Measurements from ENCODE around the gene STXBP5L.
A peak's percentile ranks its signal among the peaks of the same experiment; 100 is the strongest.
"Not testable (repeated sequence)": the region's sequence is repeated elsewhere in the genome, so short reads cannot be mapped to it uniquely, and the experiment has no call there.

The STXBP5L gene

DNA sequence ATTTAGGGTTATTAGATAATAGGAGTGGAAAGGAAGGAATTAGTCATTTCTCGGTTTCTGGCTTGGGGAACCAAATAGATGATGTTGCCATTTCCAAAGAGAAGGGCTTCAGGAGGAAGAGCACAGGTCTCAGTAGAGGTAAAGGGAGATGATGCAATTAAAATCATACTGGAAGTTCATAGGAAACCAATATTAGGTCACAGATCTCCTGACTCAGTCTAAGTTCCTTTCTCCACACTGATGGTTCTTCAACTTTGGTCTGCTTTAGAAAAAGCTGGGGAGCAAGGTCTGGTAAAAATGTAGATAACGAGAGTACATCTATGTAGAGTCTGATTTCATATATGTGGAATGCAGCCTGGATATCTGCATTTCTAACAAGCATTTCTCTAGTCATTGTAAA is 506.9 kb downstream of the STXBP5L start:
- Mint-ChIP-seq H3K4me1 (no peaks in the 10 kb centered on the region), H3K4me3 (no peak overlapping the region), H3K27me3 (no peaks in the 10 kb centered on the region), H3K27ac (ENCODE audit: low read depth) (no peak overlapping the region), H3K36me3 (ENCODE audit: insufficient read depth) (no peaks in the 10 kb centered on the region), H3K9me3 (no peaks in the 10 kb centered on the region)
- DNase-seq (ENCODE audit: low spot score in 2 of 2), result no peak
- ATAC-seq (replicated peaks; ENCODE audit: extremely low read depth, poor library complexity, severe bottlenecking), result no peak

DNA sequence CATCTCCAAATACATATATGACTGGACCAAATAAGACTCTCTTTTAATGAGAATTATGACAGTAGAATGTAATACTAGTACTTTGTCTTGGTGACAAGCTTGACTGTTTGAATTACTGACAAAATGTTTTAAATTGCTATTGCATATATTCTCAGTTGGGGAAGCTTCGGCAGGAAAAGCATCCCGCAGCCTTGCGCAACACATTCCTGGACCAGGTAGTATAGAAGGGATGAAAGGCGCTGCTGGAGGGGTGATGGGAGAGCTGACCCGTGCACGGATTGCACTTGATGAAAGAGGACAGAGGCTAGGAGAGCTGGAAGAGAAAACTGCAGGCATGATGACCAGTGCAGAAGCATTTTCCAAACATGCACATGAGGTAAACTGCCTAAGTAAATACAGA is 510.2 kb downstream of the STXBP5L start:
- no peak for ATAC-seq (replicated peaks; ENCODE audit: extremely low read depth, poor library complexity, severe bottlenecking)
- H3K9me3 Mint-ChIP-seq, result no peaks in the 10 kb centered on the region
- no peaks in the 10 kb centered on the region for H3K36me3 Mint-ChIP-seq (ENCODE audit: insufficient read depth)

DNA sequence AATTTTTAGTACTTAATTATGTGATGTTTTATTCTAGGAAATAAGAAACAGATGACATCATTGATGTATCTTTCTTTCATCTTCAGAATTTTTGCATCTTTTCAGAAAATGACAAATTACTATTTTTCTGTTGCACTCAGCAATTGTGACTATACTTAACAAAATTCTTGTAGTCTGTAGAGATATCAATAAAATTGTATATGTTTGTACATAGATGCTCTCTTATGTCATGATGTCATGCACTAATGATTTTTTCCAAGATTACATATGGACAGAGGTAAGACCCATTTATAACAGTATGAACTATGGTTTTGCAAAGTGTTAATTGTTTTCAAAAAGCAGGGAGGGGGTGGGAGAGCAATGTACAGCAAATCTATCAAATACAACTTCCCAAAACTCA is 516.5 kb downstream of the STXBP5L start:
- no peaks in the 10 kb centered on the region for H3K9me3 Mint-ChIP-seq
- H3K4me1 Mint-ChIP-seq, result no peaks in the 10 kb centered on the region
- H3K4me3 Mint-ChIP-seq, result no peak overlapping the region

More for the DNA sequence above, 510.2 kb downstream of the STXBP5L start:
- Mint-ChIP-seq H3K4me3 (no peak overlapping the region), H3K27me3 (no peaks in the 10 kb centered on the region), H3K27ac (ENCODE audit: low read depth) (no peak overlapping the region), H3K4me1 (no peaks in the 10 kb centered on the region)
- DNase-seq (ENCODE audit: low spot score in 2 of 2), result no peak

DNA sequence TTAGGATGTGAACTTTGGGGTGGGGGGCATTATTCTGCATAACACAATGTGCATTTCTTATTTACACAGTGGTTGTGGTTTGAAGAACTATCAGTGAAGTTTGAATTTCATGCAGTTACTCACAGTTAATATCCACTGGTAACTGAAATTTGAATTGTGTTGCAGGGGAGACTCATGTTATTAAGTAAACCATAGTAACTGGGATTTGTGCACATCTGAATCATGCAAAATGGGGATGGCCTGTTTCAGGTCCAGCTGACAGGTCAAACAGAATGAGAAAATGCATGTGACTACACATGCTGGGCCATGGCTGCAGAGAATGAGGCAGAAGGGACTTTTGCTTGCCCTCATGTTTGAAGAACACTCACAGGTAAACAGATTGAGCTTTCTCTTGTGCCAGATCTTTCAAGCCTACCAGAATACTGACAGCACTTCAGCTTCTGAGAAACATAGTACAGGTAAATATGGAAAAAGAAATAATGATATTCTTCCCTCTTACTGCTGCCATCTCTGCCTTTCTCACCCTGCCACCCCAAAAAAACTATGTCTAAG is 522.7 kb downstream of the STXBP5L start:
- H3K36me3 Mint-ChIP-seq (ENCODE audit: insufficient read depth), result peaks cover 5% of the 10 kb centered on the region

More for the DNA sequence above, 516.5 kb downstream of the STXBP5L start:
- Mint-ChIP-seq H3K36me3 (ENCODE audit: insufficient read depth) (no peaks in the 10 kb centered on the region), H3K27me3 (no peaks in the 10 kb centered on the region), H3K27ac (ENCODE audit: low read depth) (no peak overlapping the region)
- ATAC-seq (replicated peaks; ENCODE audit: extremely low read depth, poor library complexity, severe bottlenecking), result no peak
- no peak for DNase-seq (ENCODE audit: low spot score in 2 of 2)

DNA sequence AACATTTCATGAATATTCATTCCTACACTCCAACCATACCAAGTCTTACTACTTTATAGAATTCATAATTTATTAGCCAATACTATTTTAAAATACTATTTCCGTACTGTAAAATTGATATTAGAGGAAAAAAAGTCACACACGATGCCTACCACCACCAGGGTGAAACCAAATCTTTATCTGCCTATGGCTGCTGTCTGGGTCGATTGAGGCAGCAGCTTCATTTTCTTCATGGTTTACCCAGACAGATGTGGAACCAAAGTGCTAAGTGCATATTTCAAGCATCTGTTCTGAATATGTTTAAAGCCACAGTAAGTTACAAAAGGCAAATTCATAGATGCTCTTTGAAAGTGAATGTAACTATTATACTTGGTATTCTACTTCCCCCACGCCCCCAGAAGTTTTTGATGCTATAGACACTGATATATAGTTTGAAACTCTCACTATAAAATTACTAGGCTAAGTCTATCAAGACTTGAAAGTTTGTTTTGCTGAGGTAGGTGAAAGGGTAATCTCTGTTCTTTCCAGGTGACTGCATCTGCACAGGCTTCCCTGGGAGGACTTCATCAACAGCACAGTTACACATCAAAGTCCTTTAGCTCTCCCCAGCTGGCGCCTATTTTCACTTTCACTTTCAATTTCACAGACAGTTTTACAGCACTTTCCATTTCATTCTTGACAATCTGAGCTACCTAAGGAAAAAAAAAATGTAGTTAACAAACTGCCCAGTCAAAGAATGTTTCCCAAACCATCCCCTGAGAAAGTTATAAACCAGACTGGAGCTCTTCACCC is 523.9 kb downstream of the STXBP5L start:
- peak overlapping the region; percentile 60 for H3K4me3 Mint-ChIP-seq
- ATAC-seq (replicated peaks; ENCODE audit: extremely low read depth, poor library complexity, severe bottlenecking) (peak; percentile 94), DNase-seq (ENCODE audit: low spot score in 2 of 2) (peak in 1 of 2 donors; percentile 34)
- peaks cover 11% of the 10 kb centered on the region for H3K4me1 Mint-ChIP-seq
- no peaks in the 10 kb centered on the region for H3K27me3 Mint-ChIP-seq
- peak overlapping the region; percentile 62 for H3K27ac Mint-ChIP-seq (ENCODE audit: low read depth)
- peaks cover 5% of the 10 kb centered on the region for H3K36me3 Mint-ChIP-seq (ENCODE audit: insufficient read depth)
- H3K9me3 Mint-ChIP-seq, result no peaks in the 10 kb centered on the region

More for the DNA sequence above, 522.7 kb downstream of the STXBP5L start:
- no peak overlapping the region for H3K4me3 Mint-ChIP-seq
- DNase-seq (ENCODE audit: low spot score in 2 of 2) (no peak), ATAC-seq (replicated peaks; ENCODE audit: extremely low read depth, poor library complexity, severe bottlenecking) (no peak)
- peaks cover 11% of the 10 kb centered on the region for H3K4me1 Mint-ChIP-seq
- peak overlapping the region; percentile 62 for H3K27ac Mint-ChIP-seq (ENCODE audit: low read depth)
- H3K27me3 Mint-ChIP-seq, result no peaks in the 10 kb centered on the region
- no peaks in the 10 kb centered on the region for H3K9me3 Mint-ChIP-seq

DNA sequence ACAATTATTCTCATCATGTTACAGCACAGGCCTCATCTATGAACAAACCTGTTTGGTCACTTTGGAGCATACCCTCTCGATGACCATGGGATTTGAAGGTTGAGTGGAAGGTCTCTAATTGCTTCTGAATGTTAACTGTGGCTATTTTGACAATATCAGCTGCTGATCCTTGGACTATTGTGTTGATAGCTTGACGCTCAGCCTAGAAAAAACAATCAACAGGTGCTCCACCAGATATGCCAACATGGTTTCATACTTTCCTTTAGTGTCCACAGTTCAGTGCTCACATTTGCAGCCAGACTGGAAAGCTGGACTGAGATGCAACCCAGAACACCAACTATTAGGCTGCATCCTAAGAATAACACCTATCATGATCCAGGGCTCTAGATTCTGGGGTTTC is 528.1 kb downstream of the STXBP5L start:
- H3K27me3 Mint-ChIP-seq, result no peaks in the 10 kb centered on the region
- DNase-seq (ENCODE audit: low spot score in 2 of 2), result no peak
- H3K4me1 Mint-ChIP-seq, result peaks cover 11% of the 10 kb centered on the region
- no peak for ATAC-seq (replicated peaks; ENCODE audit: extremely low read depth, poor library complexity, severe bottlenecking)
- no peaks in the 10 kb centered on the region for H3K9me3 Mint-ChIP-seq
- no peak overlapping the region for H3K4me3 Mint-ChIP-seq
- H3K27ac Mint-ChIP-seq (ENCODE audit: low read depth), result no peak overlapping the region
- peaks cover 5% of the 10 kb centered on the region for H3K36me3 Mint-ChIP-seq (ENCODE audit: insufficient read depth)

DNA sequence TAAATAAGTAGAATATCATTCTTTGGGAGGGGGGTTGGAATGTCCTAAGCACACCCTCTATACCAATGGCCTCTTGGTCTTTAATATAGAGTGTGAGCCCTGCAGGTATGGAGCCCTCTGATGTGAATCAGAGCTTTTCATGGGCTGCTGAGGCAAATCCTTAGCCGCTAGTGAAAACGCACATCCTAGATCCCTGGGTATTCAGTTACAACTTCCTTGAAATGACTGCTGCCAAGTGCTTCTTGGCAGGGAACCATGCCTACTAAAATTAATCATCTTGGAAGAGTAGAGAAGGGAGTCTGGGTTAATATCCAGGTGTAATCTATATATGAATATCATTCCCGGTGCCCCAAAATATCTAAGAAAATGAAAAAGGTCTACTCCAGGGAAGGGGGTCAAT is 528.6 kb downstream of the STXBP5L start:
- Mint-ChIP-seq H3K9me3 (no peaks in the 10 kb centered on the region), H3K27ac (ENCODE audit: low read depth) (no peak overlapping the region), H3K36me3 (ENCODE audit: insufficient read depth) (peaks cover 5% of the 10 kb centered on the region), H3K4me3 (no peak overlapping the region), H3K4me1 (peaks cover 11% of the 10 kb centered on the region), H3K27me3 (no peaks in the 10 kb centered on the region)
- no peak for DNase-seq (ENCODE audit: low spot score in 2 of 2)
- ATAC-seq (replicated peaks; ENCODE audit: extremely low read depth, poor library complexity, severe bottlenecking), result no peak

DNA sequence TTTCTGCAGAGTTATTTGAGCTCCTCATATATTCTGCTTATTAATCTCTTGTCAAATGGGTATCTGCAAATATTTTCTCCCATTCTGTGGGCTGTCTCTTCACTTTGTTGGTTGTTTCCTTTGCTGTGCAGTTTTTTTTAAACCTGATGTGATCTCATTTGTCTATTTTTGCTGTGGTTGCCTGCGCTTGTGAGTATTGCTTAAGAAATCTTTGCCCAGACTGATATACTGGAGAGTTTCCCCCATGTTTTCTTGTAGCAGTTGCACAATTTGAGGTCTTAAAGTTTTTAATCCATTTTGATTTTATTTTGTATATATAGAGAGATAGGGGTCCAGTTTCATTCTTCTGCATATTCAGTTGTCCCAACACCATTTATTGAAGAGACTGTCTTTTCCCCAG is 535.5 kb downstream of the STXBP5L start:
- no peaks in the 10 kb centered on the region for H3K4me1 Mint-ChIP-seq
- H3K27ac Mint-ChIP-seq (ENCODE audit: low read depth), result peak overlapping the region; percentile 16
- H3K9me3 Mint-ChIP-seq, result no peaks in the 10 kb centered on the region
- DNase-seq (ENCODE audit: low spot score in 2 of 2) (no peak), ATAC-seq (replicated peaks; ENCODE audit: extremely low read depth, poor library complexity, severe bottlenecking) (no peak)
- H3K27me3 Mint-ChIP-seq, result no peaks in the 10 kb centered on the region
- H3K36me3 Mint-ChIP-seq (ENCODE audit: insufficient read depth), result peaks cover 2% of the 10 kb centered on the region
- H3K4me3 Mint-ChIP-seq, result no peak overlapping the region

DNA sequence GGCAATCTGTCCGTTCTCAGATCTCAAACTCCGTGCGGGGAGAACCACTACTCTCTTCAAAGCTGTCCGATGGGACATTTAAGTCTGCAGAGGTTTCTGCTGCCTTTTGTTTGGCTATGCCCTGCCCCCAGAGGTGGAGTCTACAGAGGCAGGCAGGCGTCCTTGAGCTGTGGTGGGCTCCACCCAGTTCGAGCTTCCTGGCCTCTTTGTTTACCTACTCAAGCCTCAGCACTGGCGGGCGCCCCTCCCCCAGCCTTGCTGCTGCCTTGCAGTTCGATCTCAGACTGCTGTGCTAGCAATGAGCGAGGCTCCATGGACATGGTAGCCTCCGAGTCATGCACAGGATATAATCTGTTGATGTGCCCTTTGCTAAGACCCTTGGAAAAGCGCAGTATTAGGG is 543.7 kb downstream of the STXBP5L start:
- not testable (repeated sequence) for H3K27me3 Mint-ChIP-seq; DNase-seq (ENCODE audit: low spot score in 2 of 2); H3K27ac Mint-ChIP-seq (ENCODE audit: low read depth); ATAC-seq (replicated peaks; ENCODE audit: extremely low read depth, poor library complexity, severe bottlenecking); H3K4me1 Mint-ChIP-seq; H3K36me3 Mint-ChIP-seq (ENCODE audit: insufficient read depth); H3K4me3 Mint-ChIP-seq; H3K9me3 Mint-ChIP-seq

DNA sequence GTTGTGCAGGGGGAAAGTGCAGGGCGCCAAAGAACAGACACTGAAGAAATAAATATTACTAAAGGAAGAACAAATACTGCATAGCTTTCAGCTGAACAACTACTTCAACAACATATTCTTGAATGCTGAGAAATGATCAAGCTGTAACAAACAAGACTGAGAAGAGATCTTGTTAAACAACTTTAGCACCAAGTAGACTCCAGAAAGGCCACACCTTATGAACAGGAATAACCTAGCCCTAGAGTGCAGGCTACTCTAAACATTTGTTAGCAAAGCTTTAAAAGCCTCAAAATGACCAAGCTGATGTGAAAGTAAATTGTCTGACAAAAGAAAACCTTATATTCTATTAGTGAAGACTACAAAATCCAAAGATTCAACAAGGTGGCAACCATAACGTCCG is 554.6 kb downstream of the STXBP5L start:
- peaks cover 4% of the 10 kb centered on the region for H3K36me3 Mint-ChIP-seq (ENCODE audit: insufficient read depth)
- H3K27ac Mint-ChIP-seq (ENCODE audit: low read depth), result no peak overlapping the region
- H3K4me1 Mint-ChIP-seq, result no peaks in the 10 kb centered on the region
- DNase-seq (ENCODE audit: low spot score in 2 of 2), result no peak
- ATAC-seq (replicated peaks; ENCODE audit: extremely low read depth, poor library complexity, severe bottlenecking), result no peak
- no peaks in the 10 kb centered on the region for H3K27me3 Mint-ChIP-seq
- no peak overlapping the region for H3K4me3 Mint-ChIP-seq
- no peaks in the 10 kb centered on the region for H3K9me3 Mint-ChIP-seq

DNA sequence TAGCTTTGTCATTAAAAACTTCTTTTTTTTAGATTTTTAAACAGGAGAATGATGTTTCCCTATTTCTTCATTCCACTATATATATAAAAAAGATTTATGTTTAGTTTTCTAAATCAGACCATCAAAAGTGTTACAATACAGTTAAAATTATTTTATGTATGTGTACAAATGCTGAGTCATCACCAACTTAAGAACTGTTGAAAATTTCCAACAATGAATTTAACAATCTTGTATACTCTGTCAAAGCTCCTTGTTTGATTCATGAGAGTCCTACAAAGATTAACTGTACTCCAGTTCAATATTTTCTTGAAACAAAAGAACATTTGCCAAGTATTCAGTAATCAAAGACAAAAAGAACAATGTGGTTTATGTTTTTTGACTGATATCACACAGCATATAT is 555.7 kb downstream of the STXBP5L start:
- DNase-seq (ENCODE audit: low spot score in 2 of 2), result no peak
- H3K27me3 Mint-ChIP-seq, result no peaks in the 10 kb centered on the region
- H3K4me3 Mint-ChIP-seq, result no peak overlapping the region
- peaks cover 4% of the 10 kb centered on the region for H3K36me3 Mint-ChIP-seq (ENCODE audit: insufficient read depth)
- no peak for ATAC-seq (replicated peaks; ENCODE audit: extremely low read depth, poor library complexity, severe bottlenecking)
- H3K27ac Mint-ChIP-seq (ENCODE audit: low read depth), result no peak overlapping the region
- H3K9me3 Mint-ChIP-seq, result no peaks in the 10 kb centered on the region
- no peaks in the 10 kb centered on the region for H3K4me1 Mint-ChIP-seq

DNA sequence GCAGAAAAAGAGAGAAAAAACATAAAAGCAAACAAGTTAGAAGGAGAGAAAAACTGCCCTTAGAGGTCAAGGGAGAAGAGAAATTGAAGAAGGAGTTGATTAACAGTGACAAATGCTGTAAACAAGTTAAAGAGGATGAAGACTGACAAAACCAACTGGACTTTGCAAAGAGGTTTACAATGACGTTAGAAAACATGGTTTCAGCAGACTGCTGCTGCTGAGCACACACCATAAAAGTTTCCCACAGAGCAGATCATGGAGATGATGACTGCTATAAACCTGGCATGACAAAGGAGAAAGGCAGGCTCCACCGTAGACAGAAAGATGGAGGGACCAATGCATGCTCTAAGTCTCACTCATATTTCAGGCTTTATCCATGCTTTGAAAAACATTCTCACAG is 559.1 kb downstream of the STXBP5L start:
- H3K4me3 Mint-ChIP-seq, result no peak overlapping the region
- peaks cover 2% of the 10 kb centered on the region for H3K36me3 Mint-ChIP-seq (ENCODE audit: insufficient read depth)
- DNase-seq (ENCODE audit: low spot score in 2 of 2) (no peak), ATAC-seq (replicated peaks; ENCODE audit: extremely low read depth, poor library complexity, severe bottlenecking) (no peak)
- no peaks in the 10 kb centered on the region for H3K9me3 Mint-ChIP-seq
- H3K27me3 Mint-ChIP-seq, result no peaks in the 10 kb centered on the region
- no peaks in the 10 kb centered on the region for H3K4me1 Mint-ChIP-seq
- H3K27ac Mint-ChIP-seq (ENCODE audit: low read depth), result no peak overlapping the region

DNA sequence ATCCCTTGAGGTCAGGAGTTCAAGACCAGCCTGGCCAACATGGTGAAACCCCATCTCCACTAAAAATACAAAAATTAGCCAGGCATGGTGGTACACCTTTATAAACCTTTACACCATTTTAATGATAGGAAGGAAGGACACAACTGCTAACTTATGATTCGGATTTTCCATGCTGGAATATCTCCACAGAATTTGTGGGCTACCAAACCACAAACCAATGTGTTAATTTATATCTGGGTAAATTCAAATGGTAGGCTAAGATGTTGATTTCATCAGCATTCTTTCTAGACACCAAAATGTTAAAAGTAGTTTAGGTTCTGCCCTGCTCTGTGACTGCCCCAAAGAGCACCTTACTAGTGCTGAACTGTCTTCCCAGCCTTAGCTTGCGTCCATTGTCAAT is 565.0 kb downstream of the STXBP5L start:
- ATAC-seq (replicated peaks; ENCODE audit: extremely low read depth, poor library complexity, severe bottlenecking) (no peak), DNase-seq (ENCODE audit: low spot score in 2 of 2) (no peak)
- H3K4me1 Mint-ChIP-seq, result no peaks in the 10 kb centered on the region
- no peaks in the 10 kb centered on the region for H3K36me3 Mint-ChIP-seq (ENCODE audit: insufficient read depth)
- no peak overlapping the region for H3K4me3 Mint-ChIP-seq
- no peaks in the 10 kb centered on the region for H3K27me3 Mint-ChIP-seq
- H3K9me3 Mint-ChIP-seq, result no peaks in the 10 kb centered on the region
- no peak overlapping the region for H3K27ac Mint-ChIP-seq (ENCODE audit: low read depth)
